WTC11 (cell line): ENCODE measurements around the gene MAPKAPK3.

Experiments used
- CTCF ChIP-seq: fragments of 200-600 bp; IDR thresholded peaks from 2 replicates; pipeline ENCODE4 v1.8.0; 2022; ENCODE audit warnings: antibody characterized with exemption
- FOXK1 ChIP-seq: sonication (generic); formaldehyde crosslinking; IDR thresholded peaks from 2 replicates; pipeline ENCODE4 v1.8.0; 2022; ENCODE audit warnings: mild to moderate bottlenecking, moderate library complexity, missing genetic modification reagents
- MAX ChIP-seq: sonication (generic); formaldehyde crosslinking; IDR thresholded peaks from 2 replicates; pipeline ENCODE4 v1.8.0; 2022; ENCODE audit warnings: mild to moderate bottlenecking, missing genetic modification reagents
- TEAD1 ChIP-seq: sonication (generic); formaldehyde crosslinking; IDR thresholded peaks from 2 replicates; pipeline ENCODE4 v1.8.0; 2022; ENCODE audit warnings: mild to moderate bottlenecking, missing genetic modification reagents
- ZBTB21 ChIP-seq: sonication (generic); formaldehyde crosslinking; IDR thresholded peaks from 2 replicates; pipeline ENCODE4 v1.8.1; 2023; ENCODE audit warnings: mild to moderate bottlenecking, missing genetic modification reagents, borderline replicate concordance
- ZNF281 ChIP-seq: sonication (generic); formaldehyde crosslinking; IDR thresholded peaks from 2 replicates; pipeline ENCODE4 v1.8.0; 2023; ENCODE audit warnings: mild to moderate bottlenecking, missing genetic modification reagents
- ZNF512 ChIP-seq: sonication (generic); formaldehyde crosslinking; IDR thresholded peaks from 2 replicates; pipeline ENCODE4 v1.8.1; 2022; ENCODE audit warnings: missing genetic modification reagents, borderline replicate concordance

- no peak for TF ChIP-seq CTCF
- TF ChIP-seq ZNF281 (CRISPR knock-in tag) = no peak
- no peak for TF ChIP-seq TEAD1 (CRISPR knock-in tag)
- TF ChIP-seq ZNF512 = no peak
- TF ChIP-seq MAX (CRISPR knock-in tag) = no peak
- no peak for TF ChIP-seq ZBTB21 (CRISPR knock-in tag)
- TF ChIP-seq FOXK1 (CRISPR knock-in tag) = no peak
Measured at GRCh38 chr3:50616770-50617095, 218 bp upstream of the MAPKAPK3 start.
